Suppressor macrophage (primary cell): ENCODE measurements around the gene PLSCR5.

ENCODE experiments used
- DNase-seq, 4 experiments: peaks; one replicate each; pipeline ENCODE4 v3.0.0-alpha.2; 2020 to 2022

PLSCR5 gene

DNA sequence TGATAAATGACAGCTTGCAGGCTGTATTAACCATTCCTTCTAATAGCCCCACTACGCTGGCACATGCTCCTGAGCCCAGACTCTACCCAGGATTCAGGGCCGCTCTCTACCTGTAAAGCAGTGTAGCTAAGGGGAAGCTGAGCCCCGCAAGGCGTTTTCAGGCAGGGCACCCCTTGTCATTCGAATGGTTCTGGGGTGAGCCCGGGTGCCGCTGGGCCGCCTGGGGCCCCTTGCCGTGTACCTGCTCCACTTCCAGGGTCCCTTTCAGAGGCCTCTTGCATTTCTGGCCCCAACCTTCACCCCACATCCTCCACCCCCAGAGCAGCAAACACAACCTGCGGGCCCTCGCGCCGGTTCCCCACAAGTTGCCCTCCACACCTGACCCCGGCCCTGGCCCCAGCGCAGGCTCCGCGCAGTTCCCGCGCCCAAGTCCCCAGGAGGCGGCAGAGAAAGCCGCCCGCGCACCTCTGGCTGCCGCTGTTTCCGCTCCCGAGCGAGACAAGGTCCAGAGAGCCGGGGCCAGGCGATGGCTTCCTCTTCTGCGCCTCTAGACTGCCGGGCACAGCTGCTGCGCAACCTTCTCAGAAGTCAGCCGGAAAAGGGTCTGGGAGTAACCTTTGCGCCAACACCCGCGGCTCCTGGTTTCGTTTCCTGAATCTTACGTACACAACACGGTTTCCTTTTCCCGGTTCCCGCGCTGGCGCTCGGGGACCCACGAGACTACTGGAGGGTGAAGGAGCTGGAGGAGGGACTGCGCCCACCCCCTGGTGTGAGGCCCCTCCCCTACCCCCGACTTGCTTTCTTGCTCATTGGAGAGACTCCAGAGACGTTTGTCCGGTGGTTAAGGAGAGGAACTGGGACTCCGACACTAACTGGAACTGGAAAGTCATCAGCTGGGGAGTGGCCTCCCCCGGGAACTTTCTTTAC is 60.9 kb downstream of the PLSCR5 start, which contains the start of gene PLSCR1:
TSS of gene PLSCR1 (minus strand) at position 606 of the 927 bp plus-strand sequence. CDS start 8,055 bp downstream, outside the sequence.
- peak; percentile 98 to 100 (median 99) for DNase-seq

DNA sequence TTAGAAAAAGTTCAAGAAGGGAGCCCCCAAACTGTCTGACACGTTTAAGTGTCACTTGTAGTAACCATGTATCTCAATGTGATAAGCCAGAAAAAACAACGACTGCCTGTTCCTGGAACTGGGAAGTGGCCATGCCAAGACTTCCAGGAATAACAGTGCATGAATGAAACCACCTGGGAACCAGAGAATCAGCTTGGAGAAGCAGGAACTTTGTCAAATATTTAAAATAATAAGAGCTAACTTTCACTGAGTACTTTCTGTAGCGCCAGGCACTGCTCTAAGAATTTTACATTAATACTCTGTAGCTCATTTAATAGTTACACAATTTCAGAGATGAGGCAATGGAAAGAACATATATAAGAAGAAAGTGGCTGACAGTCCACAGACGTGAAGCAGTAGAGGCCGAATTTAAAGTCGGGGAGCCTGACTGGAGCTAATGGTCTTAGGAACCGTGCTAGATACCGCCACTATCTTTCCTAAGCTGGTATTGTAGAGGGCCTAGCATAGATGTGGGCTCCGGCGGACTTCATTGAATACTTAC is 61.6 kb downstream of the PLSCR5 start:
- peak; percentile 16 to 41 (median 36) for DNase-seq

DNA sequence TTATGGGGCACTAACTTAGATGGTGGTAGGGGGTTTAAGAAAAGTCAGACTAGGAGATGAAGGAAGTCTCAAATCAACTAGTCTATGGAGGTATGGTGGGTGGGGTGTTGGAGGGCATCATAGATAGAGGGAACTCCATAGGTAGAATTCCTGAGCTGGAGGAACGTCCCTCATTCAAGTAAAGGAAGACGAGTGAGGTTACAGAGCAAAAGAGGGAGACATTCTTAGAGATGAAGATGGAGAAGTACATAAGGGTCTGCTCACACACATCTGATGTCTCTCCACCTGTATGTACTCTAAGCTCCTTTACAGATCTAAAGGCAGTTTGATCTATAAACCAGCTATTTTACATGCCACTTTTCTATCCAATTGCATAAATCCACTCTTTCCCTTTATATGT is 62.2 kb downstream of the PLSCR5 start:
- DNase-seq, result no peak

DNA sequence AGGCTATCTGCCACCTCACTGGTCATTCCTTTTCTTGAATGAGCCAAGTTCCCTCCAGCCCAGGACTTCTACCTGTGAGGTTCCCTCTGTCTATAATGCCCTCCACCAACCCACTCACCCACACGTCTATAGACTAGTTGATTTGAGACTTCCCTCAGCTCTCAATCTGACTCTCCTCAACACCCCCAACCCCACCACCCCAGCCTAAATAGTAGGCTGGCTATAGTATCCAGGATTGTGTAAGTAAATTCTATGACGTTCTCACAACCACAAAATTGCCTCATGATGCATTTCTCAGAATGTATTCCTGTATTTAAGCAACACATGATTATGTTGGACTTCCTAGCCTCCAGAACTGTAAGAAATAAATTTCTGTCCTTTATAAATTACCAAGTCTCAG is 63.0 kb downstream of the PLSCR5 start:
- peak; percentile 65 to 87 (median 78) for DNase-seq

GRCh38 chr3:146540978-146541377 is 64.2 kb downstream of the PLSCR5 start:
- no peak for DNase-seq

DNA sequence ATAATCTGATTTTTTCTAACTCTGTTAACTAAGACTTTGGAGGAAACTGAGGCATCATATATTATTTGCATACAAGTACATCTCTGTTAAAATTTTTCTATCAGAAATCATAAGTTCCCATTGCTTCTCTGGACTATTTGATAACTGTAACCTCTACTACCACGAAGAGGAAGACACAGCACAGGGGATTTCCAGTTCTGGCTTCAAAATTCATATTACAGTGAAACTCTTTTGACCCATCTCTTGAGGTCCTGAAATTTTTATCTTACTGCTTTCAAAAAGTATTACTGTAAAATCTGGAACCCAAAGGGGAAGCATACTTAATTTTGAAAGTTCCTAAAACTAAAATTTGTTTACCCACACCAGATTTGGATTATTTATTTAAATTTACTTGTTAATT is 64.9 kb downstream of the PLSCR5 start:
- peak; percentile 25 to 68 (median 61) for DNase-seq

DNA sequence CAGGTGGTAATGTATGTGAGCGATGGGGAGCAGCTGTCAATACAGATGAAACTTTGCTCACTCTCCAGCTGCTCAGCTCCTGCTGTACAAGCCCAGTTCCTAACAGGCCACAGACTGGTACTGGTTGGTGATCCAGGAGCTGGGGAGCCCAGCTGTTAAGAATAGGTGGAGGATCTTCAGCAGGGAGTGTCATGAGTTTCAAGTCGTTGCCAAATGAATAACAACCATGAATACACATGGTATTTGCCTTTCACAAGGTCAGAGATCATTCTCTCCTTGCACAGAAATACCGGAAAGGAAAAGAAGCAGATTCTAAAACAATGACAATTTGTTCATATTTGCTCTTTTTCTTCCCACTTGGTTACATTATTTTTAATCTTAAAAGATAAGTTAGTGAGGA is 65.8 kb downstream of the PLSCR5 start:
- DNase-seq, result no peak

DNA sequence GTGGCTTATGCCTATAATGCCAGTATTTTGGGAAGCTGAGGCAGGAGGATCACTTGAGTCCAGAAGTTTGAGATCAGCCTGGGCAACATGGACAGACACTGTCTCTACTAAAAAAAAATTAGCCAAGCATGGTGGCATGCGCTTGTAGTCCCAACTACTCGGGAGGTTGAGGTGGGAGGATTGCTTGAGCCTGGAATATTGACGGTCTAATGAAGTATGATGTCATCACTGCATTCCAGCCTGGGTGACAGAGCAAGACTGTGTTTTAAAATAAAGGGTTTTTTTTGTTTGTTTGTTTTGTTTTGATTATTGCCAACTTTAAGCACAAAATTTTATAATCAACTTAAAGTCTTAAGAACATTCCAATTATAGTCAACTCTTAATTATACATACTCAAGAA is 67.5 kb downstream of the PLSCR5 start:
- DNase-seq, result no peak

- no peak for DNase-seq
These were observed 68.5 kb downstream of the PLSCR5 start for GRCh38 chr3:146536681-146537080.
